ENCODE measurements around the gene PRR33.

The PRR33 gene

GRCh38 chr11:1873048-1873812 lies 18.5 kb downstream of the PRR33 start:
- H3K27ac ChIP-seq (ENCODE audit: low read length): no peak overlapping the region
- no peak overlapping the region for H3K4me3 ChIP-seq (ENCODE audit: low read length)
- no peaks in the 10 kb centered on the region for H3K27me3 ChIP-seq (ENCODE audit: control insufficient read depth, insufficient read depth, low read length)
- H3K9me3 ChIP-seq (ENCODE audit: control insufficient read depth, insufficient read depth, low read length): no peaks in the 10 kb centered on the region
- WGBS (ENCODE audit: insufficient coverage, insufficient read length): no CpG with 5 or more reads among the region's 11 CpGs
- no peak for DNase-seq (ENCODE audit: low read depth, low spot score)
- no peaks in the 10 kb centered on the region; the same call in 1 of the 2 replicates for H3K36me3 ChIP-seq (ENCODE audit: control insufficient read depth, insufficient read depth, low read length)
- no peaks in the 10 kb centered on the region for H3K4me1 ChIP-seq (ENCODE audit: control insufficient read depth, insufficient read depth, low read length)

- H3K4me3 ChIP-seq (ENCODE audit: low read length): no peak overlapping the region
- H3K4me1 ChIP-seq (ENCODE audit: control insufficient read depth, insufficient read depth, low read length): no peaks in the 10 kb centered on the region
- H3K36me3 ChIP-seq (ENCODE audit: control insufficient read depth, insufficient read depth, low read length): no peaks in the 10 kb centered on the region; the same call in 1 of the 2 replicates
- no peaks in the 10 kb centered on the region for H3K9me3 ChIP-seq (ENCODE audit: control insufficient read depth, insufficient read depth, low read length)
- WGBS (ENCODE audit: insufficient coverage, insufficient read length): no CpG with 5 or more reads among the region's 25 CpGs
- DNase-seq (ENCODE audit: low read depth, low spot score): no peak
- H3K27ac ChIP-seq (ENCODE audit: low read length): no peak overlapping the region
- H3K27me3 ChIP-seq (ENCODE audit: control insufficient read depth, insufficient read depth, low read length): no peaks in the 10 kb centered on the region
These were observed 19.3 kb downstream of the PRR33 start for GRCh38 chr11:1872267-1872985.

GRCh38 chr11:1871531-1871930 lies 20.2 kb downstream of the PRR33 start:
- Histone ChIP-seq H3K4me1 (ENCODE audit: control insufficient read depth, insufficient read depth, low read length) (no peaks in the 10 kb centered on the region), H3K4me3 (ENCODE audit: low read length) (no peak overlapping the region), H3K27ac (ENCODE audit: low read length) (no peak overlapping the region), H3K9me3 (ENCODE audit: control insufficient read depth, insufficient read depth, low read length) (no peaks in the 10 kb centered on the region), H3K36me3 (ENCODE audit: control insufficient read depth, insufficient read depth, low read length) (no peaks in the 10 kb centered on the region; the same call in 1 of the 2 replicates), H3K27me3 (ENCODE audit: control insufficient read depth, insufficient read depth, low read length) (no peaks in the 10 kb centered on the region)
- WGBS (ENCODE audit: insufficient coverage, insufficient read length): no CpG with 5 or more reads among the region's 15 CpGs
- DNase-seq (ENCODE audit: low read depth, low spot score): no peak

- WGBS (ENCODE audit: insufficient coverage, insufficient read length): no CpG with 5 or more reads among the region's 50 CpGs
- Histone ChIP-seq H3K27me3 (ENCODE audit: control insufficient read depth, insufficient read depth, low read length) (no peaks in the 10 kb centered on the region), H3K4me1 (ENCODE audit: control insufficient read depth, insufficient read depth, low read length) (no peaks in the 10 kb centered on the region), H3K4me3 (ENCODE audit: low read length) (no peak overlapping the region), H3K27ac (ENCODE audit: low read length) (no peak overlapping the region), H3K9me3 (ENCODE audit: control insufficient read depth, insufficient read depth, low read length) (no peaks in the 10 kb centered on the region), H3K36me3 (ENCODE audit: control insufficient read depth, insufficient read depth, low read length) (no peaks in the 10 kb centered on the region; the same call in 1 of the 2 replicates)
- no peak for DNase-seq (ENCODE audit: low read depth, low spot score)
These were observed 20.8 kb downstream of the PRR33 start for GRCh38 chr11:1870721-1871466.

GRCh38 chr11:1870326-1870696 lies 21.4 kb downstream of the PRR33 start:
- WGBS (ENCODE audit: insufficient coverage, insufficient read length): no CpG with 5 or more reads among the region's 12 CpGs

GRCh38 chr11:1869427-1870325 lies 22.0 kb downstream of the PRR33 start:
- no peaks in the 10 kb centered on the region for H3K9me3 ChIP-seq (ENCODE audit: control insufficient read depth, insufficient read depth, low read length)
- no peak for DNase-seq (ENCODE audit: low read depth, low spot score)
- no peak overlapping the region for H3K4me3 ChIP-seq (ENCODE audit: low read length)
- WGBS (ENCODE audit: insufficient coverage, insufficient read length): no CpG with 5 or more reads among the region's 34 CpGs
- H3K36me3 ChIP-seq (ENCODE audit: control insufficient read depth, insufficient read depth, low read length): no peaks in the 10 kb centered on the region
- no peak overlapping the region for H3K27ac ChIP-seq (ENCODE audit: low read length)
- no peaks in the 10 kb centered on the region for H3K27me3 ChIP-seq (ENCODE audit: control insufficient read depth, insufficient read depth, low read length)
- no peaks in the 10 kb centered on the region for H3K4me1 ChIP-seq (ENCODE audit: control insufficient read depth, insufficient read depth, low read length)

More at GRCh38 chr11:1870326-1870696, 21.4 kb downstream of the PRR33 start:
- H3K4me1 ChIP-seq (ENCODE audit: control insufficient read depth, insufficient read depth, low read length): no peaks in the 10 kb centered on the region
- no peaks in the 10 kb centered on the region for H3K9me3 ChIP-seq (ENCODE audit: control insufficient read depth, insufficient read depth, low read length)
- H3K4me3 ChIP-seq (ENCODE audit: low read length): no peak overlapping the region
- no peak for DNase-seq (ENCODE audit: low read depth, low spot score)
- no peaks in the 10 kb centered on the region for H3K27me3 ChIP-seq (ENCODE audit: control insufficient read depth, insufficient read depth, low read length)
- no peaks in the 10 kb centered on the region; the same call in 1 of the 2 replicates for H3K36me3 ChIP-seq (ENCODE audit: control insufficient read depth, insufficient read depth, low read length)
- H3K27ac ChIP-seq (ENCODE audit: low read length): no peak overlapping the region

- Histone ChIP-seq H3K9me3 (ENCODE audit: control insufficient read depth, insufficient read depth, low read length) (no peaks in the 10 kb centered on the region), H3K27me3 (ENCODE audit: control insufficient read depth, insufficient read depth, low read length) (no peaks in the 10 kb centered on the region), H3K4me3 (ENCODE audit: low read length) (no peak overlapping the region), H3K27ac (ENCODE audit: low read length) (no peak overlapping the region), H3K4me1 (ENCODE audit: control insufficient read depth, insufficient read depth, low read length) (no peaks in the 10 kb centered on the region), H3K36me3 (ENCODE audit: control insufficient read depth, insufficient read depth, low read length) (no peaks in the 10 kb centered on the region)
- no peak for DNase-seq (ENCODE audit: low read depth, low spot score)
- WGBS (ENCODE audit: insufficient coverage, insufficient read length): no CpG with 5 or more reads among the region's 25 CpGs
These were observed 22.9 kb downstream of the PRR33 start for GRCh38 chr11:1868636-1869291.

GRCh38 chr11:1868056-1868635 lies 23.5 kb downstream of the PRR33 start:
- Histone ChIP-seq H3K36me3 (ENCODE audit: control insufficient read depth, insufficient read depth, low read length) (0 out of 2 replicates have a peak, but pooled peaks cover under 1% of the 10 kb centered on the region), H3K4me1 (ENCODE audit: control insufficient read depth, insufficient read depth, low read length) (peaks cover 5% of the 10 kb centered on the region), H3K9me3 (ENCODE audit: control insufficient read depth, insufficient read depth, low read length) (no peaks in the 10 kb centered on the region), H3K27me3 (ENCODE audit: control insufficient read depth, insufficient read depth, low read length) (no peaks in the 10 kb centered on the region), H3K27ac (ENCODE audit: low read length) (no peak overlapping the region), H3K4me3 (ENCODE audit: low read length) (no peak overlapping the region)
- whole genome bisulfite sequencing (ENCODE audit: insufficient coverage, insufficient read length): no CpG with 5 or more reads among the region's 14 CpGs
- DNase-seq (ENCODE audit: low read depth, low spot score): no peak

- no CpG with 5 or more reads among the region's 8 CpGs for WGBS (ENCODE audit: insufficient coverage, insufficient read length)
- Histone ChIP-seq H3K9me3 (ENCODE audit: control insufficient read depth, insufficient read depth, low read length) (no peaks in the 10 kb centered on the region), H3K4me1 (ENCODE audit: control insufficient read depth, insufficient read depth, low read length) (peaks cover 7% of the 10 kb centered on the region), H3K4me3 (ENCODE audit: low read length) (no peak overlapping the region), H3K27me3 (ENCODE audit: control insufficient read depth, insufficient read depth, low read length) (no peaks in the 10 kb centered on the region), H3K36me3 (ENCODE audit: control insufficient read depth, insufficient read depth, low read length) (0 out of 2 replicates have a peak, but pooled peaks cover 3% of the 10 kb centered on the region), H3K27ac (ENCODE audit: low read length) (no peak overlapping the region)
- no peak for DNase-seq (ENCODE audit: low read depth, low spot score)
These were observed 24.3 kb downstream of the PRR33 start for GRCh38 chr11:1867381-1867780.
